Amniotic stem cell (primary cell): ENCODE results near the gene EHMT2.
"Not testable (repeated sequence)": the region's sequence is repeated elsewhere in the genome, so short reads cannot be mapped to it uniquely, and the experiment has no call there.

ENCODE experiments used
- DNase-seq: peaks from one replicate; lab custom pipeline; 2025; lab: John Stamatoyannopoulos, UW

Gene EHMT2

DNA sequence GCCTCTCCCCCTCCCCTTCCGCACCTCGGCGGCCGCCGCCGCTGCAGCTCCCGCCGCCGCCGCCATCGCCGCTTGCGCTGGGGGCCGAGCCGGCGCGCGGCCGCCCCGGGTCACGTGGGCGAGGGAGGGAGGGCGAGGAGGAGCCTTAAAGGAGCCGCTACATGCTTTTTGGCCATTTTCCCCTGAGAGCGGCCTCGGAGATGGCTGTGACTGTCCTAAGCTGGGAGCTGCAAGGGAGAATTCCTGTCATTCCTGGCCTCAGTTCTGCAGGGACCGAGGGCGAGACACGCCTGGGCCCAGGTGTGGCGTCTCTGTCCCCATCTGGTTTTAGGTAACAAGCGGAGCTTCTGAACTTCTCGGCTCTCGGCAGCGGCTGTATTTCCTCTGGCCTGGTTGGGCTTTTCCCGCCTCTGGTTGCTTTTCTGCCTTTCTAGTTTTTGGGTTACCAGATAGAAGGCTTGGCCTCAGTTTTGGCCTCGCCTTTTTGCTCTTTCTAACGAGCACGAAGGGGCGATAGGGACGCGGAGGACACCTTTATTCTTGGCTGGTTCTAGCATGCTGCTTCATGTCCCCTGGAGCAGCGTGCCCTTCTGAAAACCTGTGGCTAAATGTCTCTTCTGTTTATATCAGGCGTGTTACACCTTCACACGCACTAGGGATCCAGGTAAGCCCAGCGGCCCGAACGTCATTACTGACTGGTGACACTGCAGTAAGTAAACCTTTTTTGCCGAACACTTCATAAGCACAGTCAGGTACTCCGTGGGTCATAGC lies at the start of gene EHMT2:
TSS of gene EHMT2 (minus strand) at position 87 of the 771 bp plus-strand sequence. CDS start at position 66, 21 bp downstream.
- peak; percentile 39 for DNase-seq

DNA sequence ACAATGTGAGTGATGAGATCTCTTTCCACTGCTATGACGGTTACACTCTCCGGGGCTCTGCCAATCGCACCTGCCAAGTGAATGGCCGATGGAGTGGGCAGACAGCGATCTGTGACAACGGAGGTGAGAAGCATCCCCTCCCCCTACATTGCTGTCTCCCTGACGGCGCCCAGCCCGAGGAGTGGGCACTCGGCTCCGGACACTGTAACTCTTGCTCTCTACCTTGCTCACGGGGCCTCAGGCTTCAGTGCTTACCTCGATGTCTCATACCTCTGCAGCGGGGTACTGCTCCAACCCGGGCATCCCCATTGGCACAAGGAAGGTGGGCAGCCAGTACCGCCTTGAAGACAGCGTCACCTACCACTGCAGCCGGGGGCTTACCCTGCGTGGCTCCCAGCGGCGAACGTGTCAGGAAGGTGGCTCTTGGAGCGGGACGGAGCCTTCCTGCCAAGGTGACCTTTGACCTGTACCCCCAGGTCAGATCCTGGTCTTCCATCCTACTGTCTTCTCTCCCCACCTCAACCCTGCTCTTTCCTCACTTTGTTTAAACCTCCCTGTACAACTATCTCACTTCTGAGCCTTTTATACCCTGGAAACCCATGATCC lies 49.7 kb upstream of the EHMT2 start:
- no peak for DNase-seq

DNA sequence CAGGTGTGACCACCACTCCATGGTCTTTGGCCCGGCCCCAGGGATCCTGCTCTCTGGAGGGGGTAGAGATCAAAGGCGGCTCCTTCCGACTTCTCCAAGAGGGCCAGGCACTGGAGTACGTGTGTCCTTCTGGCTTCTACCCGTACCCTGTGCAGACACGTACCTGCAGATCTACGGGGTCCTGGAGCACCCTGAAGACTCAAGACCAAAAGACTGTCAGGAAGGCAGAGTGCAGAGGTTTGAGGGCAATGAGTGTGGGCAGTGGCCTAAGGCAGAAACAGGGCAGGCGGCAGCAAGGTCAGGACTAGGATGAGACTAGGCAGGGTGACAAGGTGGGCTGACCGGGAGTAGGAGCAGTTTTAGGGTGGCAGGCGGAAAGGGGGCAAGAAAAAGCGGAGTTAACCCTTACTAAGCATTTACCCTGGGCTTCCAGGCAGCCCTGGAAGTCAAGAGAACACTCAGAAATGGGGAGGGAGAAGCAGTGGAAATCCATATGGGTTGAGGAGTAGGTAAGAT lies 48.9 kb upstream of the EHMT2 start:
- no peak for DNase-seq

DNA sequence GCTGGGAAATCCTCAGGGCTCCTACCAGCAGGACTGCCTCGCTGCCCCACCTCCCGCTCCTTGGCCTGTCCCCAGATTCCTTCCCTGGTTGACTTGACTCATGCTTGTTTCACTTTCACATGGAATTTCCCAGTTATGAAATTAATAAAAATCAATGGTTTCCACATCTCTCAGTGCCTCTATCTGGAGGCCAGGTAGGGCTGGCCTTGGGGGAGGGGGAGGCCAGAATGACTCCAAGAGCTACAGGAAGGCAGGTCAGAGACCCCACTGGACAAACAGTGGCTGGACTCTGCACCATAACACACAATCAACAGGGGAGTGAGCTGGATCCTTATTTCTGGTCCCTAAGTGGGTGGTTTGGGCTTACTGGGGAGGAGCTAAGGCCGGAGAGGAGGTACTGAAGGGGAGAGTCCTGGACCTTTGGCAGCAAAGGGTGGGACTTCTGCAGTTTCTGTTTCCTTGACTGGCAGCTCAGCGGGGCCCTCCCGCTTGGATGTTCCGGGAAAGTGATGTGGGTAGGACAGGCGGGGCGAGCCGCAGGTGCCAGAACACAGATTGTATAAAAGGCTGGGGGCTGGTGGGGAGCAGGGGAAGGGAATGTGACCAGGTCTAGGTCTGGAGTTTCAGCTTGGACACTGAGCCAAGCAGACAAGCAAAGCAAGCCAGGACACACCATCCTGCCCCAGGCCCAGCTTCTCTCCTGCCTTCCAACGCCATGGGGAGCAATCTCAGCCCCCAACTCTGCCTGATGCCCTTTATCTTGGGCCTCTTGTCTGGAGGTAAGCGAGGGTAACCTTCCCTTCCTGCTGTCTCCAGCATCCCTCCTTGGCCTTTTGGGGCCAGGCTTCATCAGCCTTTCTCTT lies 48.2 kb upstream of the EHMT2 start, which contains the start of gene CFB:
TSS of gene CFB (plus strand) at position 589 of the 863 bp plus-strand sequence. CDS start at position 716, 127 bp downstream.
- peak; percentile 68 for DNase-seq

DNA sequence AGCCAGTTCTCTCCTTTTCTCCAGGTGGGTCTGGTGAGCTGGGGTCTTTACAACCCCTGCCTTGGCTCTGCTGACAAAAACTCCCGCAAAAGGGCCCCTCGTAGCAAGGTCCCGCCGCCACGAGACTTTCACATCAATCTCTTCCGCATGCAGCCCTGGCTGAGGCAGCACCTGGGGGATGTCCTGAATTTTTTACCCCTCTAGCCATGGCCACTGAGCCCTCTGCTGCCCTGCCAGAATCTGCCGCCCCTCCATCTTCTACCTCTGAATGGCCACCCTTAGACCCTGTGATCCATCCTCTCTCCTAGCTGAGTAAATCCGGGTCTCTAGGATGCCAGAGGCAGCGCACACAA lies 47.6 kb upstream of the EHMT2 start:
- no peak for DNase-seq

DNA sequence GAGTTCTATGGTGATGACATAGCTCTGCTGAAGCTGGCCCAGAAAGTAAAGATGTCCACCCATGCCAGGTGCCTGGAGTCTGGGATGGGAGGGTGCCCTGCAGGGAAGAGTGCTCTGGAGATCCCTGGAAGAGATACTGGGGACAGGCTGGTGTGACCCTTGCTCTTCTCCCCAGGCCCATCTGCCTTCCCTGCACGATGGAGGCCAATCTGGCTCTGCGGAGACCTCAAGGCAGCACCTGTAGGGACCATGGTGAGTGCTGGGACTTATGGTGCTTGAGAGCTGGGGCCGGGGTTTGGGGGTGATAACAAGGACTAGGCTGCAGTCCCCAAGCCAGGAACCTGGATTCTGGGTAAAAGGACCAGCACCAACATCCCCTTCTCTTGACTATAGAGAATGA lies 46.2 kb upstream of the EHMT2 start:
- DNase-seq, result no peak

DNA sequence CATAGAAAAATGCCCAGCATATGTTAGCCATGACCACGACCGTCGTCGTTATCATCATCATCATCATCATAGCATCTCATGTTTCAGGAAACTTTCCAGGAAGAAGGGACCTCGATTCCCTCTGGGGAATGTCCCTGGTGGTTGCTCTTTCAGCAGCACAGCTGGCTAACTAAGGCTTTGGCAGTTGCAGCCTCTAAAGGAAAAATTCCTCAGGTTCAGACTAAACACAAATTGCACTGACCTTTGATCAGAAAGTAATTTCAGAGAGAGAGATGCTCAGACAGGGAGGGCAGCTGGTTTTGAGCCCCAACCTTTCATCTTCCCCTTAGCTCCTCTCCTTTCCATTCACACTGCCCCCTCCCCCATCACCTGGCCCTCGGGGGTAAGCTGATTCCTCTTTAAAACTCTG lies 42.8 kb upstream of the EHMT2 start:
- no peak for DNase-seq

DNA sequence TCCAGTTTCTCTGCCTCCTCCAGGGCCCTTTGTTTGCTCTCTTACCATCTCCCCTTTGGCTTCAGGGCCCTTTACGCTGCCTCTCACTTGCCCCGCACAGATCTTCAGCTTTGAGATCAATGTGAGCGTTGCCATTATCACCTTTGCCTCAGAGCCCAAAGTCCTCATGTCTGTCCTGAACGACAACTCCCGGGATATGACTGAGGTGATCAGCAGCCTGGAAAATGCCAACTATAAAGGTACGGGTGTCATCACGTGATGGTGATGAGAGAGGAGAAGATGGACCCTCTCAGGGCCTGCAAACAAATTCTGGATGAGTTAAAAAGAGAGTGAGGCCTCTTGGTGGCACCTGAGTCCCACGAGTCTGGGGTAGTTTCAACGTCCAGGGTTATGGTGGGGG lies 38.3 kb upstream of the EHMT2 start:
- DNase-seq, result no peak

DNA sequence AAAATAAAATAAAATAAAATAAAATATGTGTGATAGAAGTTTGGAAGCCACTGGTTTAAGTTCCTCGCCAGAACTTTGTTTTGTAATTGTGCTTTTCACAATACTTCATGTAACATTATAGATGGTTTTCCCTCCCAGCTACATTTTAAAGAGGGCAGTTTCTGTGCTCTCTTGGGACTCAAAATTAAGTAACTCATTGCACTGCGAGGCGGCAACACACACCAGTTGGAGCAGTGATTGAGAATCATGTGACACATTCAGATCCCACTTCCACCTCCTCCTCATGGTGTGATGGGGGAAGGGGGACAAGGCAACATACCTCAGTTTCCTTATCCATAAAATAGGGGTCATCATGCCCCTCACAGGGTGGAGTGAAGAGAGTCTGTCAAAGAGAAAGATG lies 37.5 kb upstream of the EHMT2 start:
- DNase-seq, result no peak

DNA sequence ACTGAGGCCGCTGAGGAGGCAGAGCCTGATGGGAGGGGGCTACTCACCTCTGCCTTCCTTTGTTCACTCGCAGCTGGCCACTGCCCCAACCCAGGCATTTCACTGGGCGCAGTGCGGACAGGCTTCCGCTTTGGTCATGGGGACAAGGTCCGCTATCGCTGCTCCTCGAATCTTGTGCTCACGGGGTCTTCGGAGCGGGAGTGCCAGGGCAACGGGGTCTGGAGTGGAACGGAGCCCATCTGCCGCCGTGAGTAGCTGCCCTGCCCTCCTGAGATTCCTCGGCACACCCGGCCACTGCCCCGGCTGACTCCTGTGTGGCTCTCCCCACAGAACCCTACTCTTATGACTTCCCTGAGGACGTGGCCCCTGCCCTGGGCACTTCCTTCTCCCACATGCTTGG lies 36.0 kb upstream of the EHMT2 start:
- DNase-seq, result no peak

DNA sequence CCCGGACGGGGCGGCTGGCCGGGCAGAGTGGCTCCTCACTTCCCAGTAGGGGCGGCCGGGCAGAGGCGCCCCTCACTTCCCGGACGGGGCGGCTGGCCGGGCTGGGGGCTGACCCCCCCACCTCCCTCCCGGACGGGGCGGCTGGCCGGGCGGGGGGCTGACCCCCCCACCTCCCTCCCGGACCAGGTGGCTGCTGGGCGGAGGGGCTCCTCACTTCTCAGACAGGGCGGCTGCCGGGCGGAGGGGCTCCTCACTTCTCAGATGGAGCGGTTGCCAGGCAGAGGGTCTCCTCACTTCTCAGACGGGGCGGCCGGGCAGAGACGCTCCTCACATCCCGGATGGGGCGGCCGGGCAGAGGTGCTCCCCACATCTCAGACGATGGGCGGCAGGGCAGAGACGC lies 34.6 kb upstream of the EHMT2 start:
- DNase-seq, result not testable (repeated sequence)

DNA sequence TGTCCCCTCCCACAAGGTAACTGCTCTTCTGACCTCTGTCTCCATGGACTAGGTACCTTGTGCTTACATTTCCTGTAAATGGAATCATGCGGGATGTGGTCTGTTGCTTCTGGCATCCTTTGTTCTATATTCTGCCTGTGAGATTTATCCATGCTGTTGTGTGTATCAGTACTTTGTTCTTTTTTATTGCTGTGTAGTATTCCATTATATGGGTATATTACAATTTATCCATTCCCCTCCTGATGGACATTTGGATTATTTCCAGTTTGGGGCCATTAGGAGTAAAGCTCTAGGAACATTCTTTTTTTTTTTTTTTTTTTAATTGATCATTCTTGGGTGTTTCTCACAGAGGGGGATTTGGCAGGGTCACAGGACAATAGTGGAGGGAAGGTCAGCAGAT lies 33.5 kb upstream of the EHMT2 start:
- no peak for DNase-seq

DNA sequence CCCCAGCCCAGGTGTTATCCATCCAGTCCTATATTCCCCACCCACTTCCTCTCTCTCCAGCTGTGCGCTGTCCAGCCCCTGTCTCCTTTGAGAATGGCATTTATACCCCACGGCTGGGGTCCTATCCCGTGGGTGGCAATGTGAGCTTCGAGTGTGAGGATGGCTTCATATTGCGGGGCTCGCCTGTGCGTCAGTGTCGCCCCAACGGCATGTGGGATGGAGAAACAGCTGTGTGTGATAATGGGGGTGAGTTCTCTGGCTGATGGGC lies 31.1 kb upstream of the EHMT2 start:
- DNase-seq, result no peak

DNA sequence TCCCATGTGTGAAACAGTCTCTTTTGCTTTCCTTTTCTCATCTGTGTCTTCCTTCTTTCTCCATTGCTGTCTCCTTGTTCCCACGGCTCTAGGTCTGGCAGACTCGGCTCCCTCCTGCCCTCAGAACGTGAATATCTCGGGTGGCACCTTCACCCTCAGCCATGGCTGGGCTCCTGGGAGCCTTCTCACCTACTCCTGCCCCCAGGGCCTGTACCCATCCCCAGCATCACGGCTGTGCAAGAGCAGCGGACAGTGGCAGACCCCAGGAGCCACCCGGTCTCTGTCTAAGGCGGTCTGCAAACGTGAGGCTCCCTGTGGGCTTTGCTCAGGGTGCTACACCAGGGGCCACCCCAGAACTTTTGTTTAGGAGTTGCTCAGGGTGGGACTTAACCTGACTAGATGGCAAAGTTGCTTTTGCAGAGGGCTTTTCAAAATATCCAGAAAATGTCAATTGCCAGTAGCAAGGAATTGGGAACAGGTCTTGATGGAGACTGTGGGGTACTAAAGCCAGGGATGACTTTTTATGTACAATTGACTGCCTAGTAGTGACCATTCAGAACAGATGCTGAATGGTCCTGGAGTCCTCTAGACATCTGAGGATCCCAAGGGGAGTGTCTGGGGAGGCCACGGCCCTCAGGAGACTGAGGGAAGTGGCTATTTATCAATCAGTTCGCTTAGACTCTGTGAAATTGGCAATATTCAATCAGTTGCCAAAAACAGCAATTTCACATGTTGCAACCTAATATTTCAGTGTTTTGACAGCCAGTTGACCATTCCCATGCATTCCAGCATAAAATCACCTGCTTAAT lies 30.6 kb upstream of the EHMT2 start:
- DNase-seq, result no peak

DNA sequence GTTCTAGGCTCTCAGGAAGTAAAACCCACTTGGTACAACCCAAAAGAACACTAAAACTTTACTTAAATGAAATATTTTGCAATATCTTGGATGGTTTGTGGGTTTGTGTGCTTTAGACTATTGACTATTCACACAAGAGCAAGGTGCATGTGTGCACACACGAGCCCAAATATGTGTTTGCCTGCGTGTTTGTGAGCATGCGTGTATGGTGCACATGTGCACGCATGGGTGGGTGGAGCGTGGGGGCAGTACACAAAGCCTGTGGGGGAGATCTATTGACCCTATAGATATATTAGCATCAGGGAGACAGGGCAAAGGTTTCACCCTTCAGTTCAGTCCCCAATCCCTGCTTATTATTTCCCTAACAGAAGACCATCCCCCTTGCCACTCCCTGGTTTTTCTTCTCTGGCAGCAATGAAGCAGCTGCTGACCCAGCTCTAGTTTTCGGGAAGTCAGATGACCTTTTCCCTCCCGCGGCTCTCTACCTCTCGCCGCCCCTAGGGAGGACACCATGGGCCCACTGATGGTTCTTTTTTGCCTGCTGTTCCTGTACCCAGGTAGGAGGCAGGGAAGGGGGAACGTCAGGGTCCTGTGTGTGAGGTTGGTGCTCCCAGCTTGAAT lies 29.9 kb upstream of the EHMT2 start, which contains the start of gene C2:
TSS of gene C2 (plus strand) at position 476 of the 621 bp plus-strand sequence. CDS start at position 512, 36 bp downstream.
- DNase-seq, result no peak

DNA sequence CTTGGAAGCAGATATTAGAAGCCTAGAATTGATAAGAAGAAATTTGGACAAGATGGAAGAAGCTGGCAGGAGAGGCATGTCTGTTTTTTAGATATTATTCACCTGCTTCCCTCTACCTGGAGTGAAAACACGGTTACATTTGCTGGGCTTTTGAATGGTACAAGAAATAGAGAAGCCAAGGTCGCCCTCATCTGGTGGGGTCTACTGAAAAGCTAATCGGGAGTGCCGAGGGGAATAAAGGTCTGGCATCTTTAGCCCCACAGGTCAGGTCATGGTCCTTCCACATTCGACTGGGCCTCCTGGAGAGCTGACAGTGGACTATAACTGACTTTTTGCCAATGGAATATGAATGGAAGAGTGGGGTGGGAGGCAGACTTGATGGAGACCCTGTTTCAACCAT lies 25.4 kb upstream of the EHMT2 start:
- no peak for DNase-seq

DNA sequence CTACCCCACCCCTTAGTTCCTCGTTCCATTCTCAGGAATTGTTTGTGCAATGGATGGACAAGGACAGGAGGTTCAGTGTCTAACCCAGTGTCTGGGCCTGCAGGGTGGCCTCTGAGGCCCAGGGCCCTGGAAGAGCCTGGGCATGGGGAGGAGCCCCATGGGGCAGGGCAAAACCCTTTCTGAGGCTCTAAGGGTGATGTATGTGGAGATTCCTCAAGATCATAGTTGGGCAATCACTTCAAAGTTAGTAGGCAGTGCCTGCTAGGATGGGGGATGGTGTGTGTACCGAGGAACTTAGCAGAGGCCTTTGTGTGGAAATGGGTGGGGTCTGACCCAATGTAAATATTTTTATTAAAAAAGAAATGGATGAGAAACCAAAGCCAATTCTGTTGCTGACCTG lies 23.3 kb upstream of the EHMT2 start:
- DNase-seq, result no peak

DNA sequence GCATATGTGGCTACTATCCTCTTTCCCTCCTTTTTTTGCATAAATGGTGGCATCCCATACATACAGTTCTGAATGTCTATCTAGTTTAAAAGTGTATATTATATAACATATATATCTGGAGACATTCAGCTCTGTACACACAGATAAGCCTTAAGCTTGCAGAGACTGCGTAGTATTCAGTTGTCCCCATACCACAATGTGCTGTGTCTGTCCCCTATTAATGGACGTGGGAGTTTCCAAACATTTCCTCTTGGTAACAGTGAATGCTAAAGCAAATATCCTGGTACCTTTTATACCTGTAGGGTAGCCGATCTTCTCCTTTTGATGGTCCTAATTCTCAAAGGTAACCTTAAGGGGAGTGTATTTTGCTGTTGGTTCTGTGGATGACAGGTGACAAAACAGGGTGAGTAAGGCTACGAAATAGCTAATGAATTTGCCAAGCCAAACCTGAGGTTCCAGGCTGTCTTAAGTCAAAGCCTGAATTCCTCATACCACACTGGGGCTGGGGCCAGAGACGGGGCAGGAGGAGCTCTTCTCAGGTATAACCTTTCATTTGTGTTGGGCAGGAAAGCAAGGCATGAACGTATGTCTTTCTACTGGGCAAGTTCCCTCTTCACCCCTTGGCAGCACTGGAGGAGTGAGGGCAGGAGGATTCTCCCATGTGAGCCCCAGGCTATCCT lies 22.3 kb upstream of the EHMT2 start:
- no peak for DNase-seq

DNA sequence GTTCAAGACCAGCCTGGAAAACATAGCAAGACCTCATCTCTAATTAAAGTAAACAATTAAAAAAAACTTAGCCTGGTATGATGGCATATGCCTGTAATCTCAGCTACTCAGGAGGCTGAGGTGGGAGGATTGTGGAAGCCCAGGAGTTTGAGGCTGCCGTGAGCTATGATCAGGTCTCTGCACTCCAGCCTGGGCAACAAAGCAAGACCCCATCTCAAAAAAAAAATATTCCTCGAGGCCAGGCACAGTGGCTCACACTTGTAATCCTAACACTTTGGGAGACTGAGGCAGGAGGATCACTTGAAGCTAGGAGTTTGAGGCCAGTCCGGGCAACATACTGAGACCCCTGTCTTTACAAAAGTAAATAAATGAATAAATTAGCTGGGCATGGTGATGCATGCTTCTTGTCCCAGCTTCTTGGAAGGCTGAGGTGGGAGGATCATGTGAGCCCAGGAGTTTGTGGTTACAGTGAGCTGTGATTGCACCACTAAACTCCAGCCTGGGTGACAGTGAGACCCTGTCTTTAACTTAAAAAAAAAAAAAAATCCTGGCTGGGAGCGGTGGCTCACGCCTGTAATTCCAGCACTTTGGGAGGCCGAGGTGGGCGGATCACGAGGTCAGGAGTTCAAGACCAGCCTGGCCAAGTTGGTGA lies 20.7 kb upstream of the EHMT2 start:
- no peak for DNase-seq

DNA sequence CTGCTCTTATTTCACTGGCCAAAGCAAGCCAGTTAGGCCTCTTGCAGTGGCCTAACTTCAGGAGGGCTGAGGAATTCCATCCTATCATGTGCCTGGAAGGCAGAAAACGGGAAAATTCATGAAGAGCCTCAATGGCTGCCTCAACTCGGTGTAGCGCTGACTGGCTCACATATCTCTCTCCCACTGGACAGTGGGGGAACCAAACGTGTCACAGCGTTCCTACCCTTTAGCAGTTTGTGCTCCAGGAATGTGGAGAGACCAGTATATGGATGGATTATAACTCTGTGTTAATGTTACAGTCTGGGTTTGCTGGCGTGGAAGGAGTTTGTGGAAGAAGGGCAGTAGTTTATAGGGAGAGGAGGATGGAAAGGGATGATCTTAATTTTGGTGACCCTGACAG lies 18.3 kb upstream of the EHMT2 start:
- DNase-seq, result no peak
